ENCODE measurements around the gene NET1.

Gene NET1

DNA sequence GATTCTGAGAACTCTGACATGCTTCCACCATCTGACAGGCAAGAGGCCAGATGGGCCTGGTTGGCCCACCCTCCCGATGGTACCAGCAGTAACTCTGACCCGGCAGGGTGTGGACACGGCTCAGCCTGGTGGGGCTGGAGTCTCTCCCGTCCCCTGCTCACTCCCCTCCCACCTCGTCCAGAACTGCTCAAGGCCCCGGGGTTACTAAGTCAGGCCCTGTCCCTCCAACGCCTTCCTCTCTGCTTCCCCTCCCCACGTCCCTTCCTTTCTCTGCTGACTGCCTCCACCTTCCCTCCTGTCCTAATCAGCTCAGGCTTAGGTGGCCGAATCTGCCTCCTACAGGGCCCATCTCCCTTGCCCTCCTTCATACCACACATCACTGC, 74.5 kb downstream of the NET1 start:
- DNase-seq, result no peak

DNA sequence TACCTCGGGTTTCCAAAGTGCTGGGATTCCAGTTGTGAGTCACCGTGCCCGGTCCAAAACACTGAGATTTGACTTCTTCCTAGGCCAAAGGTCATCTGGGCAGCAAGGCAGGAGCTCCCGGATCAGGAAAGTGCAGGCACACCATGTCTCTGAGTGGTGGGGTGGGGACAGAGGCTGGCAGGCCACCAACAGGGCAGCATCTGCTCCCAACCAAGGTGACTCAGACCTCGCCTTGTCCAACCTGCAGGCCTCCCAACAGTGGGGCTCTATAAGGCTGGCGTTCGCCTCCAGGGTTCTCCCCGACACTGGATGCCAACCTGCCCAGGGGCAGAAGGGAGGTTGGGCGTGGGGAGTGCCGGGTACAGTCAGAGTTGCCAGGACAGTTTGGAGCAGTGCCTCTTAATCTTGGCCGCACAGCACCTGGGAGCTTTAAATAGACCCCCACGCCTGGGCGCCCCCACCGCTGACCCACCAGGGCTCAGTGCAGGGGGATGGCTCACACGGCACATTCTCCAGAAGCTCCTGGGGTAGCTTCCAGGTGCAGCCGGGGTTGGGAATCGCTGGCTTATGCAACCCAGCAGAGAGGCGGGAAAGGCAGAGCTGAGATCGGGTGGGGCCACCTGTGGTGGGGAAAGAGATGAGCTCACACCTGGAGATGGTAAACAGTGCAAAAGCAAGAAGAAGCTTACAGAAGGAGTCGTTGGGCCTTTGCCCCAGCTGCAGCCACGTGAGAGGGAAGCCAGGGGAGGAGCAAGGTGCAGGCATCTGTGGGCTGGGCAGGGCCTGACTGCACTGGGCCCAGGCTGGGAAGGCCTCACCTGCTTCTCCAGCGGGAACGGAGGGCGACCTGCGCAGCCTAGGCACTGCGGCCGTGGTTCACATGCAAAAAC, 76.2 kb downstream of the NET1 start:
- DNase-seq, result no peak

DNA sequence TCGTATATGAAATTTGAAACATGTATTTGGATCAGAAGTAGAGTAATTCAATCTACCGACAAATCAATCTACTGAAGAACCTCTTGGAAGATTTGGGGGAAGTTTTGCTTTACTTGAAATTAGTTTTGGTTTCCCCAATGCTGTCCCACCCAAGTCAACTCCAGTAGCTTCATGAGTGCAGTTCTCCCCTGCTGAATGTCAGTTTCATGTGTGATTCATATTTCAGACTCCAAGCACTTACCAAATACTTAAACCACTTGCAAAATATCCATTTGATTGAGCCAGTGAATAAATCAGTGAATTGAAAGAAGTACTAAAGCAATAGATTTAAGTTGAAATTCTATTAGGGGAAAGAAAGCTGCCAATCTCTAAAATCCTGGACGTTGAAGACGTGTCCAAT, 77.7 kb downstream of the NET1 start:
- no peak for DNase-seq

DNA sequence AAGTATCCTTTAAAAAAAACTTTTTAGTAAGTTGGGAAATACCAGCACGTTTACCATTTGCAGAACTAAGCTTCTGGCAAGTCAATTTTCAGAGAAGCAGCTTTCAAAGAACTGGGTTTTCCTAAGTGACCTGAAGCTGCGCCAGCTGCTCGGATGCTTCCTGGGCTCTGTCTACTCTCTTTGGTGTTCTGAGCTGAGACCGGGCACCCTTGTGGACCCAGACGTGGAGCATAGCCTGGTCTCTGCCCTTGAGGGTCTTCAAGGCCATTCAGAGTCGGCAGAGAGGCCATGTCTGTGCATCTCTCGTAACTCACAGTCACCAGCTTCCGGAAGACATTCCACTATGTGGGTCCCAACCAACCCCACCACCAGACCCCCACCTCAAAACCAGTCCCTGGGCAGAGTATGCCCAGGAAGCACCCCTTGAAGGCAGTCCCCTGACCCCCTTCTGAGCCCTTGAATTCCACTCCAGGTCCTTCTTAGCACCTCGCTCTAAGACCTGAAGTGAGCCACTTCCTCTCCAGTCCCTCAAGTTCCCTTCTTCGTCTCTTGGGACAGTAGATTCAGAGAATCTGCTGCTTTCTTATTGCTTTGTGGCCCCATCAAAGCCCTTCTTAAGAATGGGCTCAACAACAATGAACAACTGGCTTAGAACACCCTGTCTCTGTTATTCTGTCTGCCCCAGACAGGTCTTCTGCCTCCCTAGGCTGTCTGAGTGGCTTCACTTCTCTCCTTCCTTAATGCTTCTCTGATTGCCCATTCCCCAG, 78.5 kb downstream of the NET1 start:
- DNase-seq, result no peak

DNA sequence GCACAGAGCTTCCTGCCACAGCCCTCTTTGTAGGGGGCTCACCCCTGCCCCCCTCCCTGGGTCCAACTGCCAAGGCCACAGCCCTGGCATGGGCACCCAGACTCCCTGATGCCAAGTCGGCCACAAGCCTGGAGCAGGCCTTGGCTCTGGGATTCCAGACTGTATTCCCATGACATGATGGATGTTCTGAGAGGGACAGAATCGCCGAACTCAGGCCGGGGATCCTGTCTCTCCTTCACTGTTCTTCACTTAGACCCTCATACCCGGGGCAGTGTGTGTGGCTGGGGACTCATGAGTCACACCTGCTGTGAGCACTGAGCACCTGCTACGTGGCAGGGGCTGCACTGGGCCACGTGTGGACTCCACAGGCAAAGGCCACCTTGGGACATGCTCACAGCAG, 79.1 kb downstream of the NET1 start:
- no peak for DNase-seq

DNA sequence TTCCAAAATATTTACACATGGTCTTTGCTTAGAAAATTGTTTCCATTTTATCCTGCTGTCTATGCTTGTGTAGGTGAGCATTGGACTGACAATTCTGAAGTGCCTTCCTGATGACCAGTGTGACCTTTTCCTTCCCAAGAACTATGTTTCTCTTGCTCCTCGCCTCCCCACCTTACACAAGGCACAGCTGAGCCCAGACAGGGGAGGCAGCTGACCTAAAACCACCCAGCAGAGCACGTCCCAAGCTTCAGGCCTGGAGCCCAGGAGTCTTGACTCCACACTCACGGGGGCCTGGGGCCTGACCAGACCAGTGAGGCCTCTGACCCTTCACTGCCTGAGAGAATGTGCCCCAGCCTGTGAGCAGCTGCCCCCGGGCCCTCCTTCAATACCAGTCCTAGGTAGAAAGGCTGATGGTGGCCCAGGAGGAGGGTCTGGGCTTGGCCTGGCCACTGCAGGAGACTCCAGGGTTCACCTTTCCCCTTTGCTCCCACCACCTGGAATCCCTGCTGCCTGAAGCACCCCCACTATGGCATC, 80.0 kb downstream of the NET1 start:
- DNase-seq, result no peak

DNA sequence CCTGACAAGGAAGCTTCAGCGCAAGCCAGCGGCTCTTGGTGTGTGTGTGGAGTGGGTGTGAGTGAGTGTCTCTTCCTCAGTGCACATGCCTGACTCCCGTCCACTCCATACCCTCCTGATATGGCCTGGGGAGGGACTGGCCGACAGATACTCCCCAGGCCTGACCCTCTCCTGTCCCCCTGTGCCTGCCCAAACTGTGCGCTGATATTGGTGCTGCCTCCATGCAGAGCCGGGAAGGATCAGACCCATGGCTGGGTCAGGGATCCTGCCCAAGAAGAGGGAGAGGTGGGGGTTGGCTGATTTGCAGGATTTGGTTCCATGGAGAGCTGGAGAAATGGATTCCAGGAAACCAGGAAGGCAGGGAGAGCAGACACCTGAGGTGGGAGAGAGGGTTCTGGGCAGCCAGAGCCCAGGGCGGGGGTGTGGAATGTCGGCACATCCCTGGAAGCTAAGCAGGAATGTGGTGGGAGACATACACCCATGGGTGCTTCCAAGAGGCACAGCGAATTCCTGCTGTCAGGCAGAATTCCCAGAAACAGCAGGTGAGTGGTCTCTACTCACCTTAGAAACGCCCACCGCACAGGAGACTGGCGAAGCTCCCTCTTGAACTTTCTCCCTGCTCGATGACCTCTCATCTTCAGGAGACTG, 80.7 kb downstream of the NET1 start:
- no peak for DNase-seq

DNA sequence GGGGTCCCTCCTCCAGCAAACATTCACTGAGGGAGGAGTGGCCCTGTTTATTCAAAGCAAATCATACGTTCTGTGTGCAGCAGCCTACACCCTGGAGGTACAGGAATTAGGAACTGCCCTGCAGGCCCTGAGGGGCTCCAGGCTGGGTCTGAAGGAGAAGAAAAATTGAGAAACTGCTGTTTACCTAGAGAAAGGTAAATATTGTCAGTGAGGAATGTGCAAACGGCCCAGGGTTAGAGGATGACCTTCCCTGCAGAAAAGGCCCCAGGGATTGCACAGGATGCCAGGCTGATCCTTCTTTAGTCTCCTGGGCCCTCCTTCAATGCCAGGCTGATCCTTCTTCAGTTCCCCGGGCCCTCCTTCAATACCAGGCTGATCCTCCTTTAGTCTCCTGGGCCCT, 81.3 kb downstream of the NET1 start:
- no peak for DNase-seq

DNA sequence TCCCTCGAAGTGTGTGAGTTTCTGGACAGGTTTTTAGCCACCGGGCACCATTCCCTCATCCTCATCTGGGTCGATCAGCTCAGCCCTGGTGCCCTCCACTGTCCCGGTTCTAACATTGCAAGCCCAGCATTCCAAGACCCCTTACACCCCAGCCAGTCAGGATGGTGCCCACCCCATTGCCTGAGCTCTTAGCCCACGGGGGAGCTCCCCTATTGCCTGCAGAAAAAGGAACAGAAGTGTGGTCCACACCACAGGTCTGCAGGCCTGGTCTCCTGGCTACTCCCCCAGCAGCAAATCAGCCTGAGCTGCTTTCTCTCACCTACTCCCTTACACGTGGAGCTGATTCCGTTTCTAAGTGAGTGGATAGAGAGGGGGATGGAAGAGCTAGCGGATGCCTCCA, 82.3 kb downstream of the NET1 start:
- DNase-seq, result no peak

DNA sequence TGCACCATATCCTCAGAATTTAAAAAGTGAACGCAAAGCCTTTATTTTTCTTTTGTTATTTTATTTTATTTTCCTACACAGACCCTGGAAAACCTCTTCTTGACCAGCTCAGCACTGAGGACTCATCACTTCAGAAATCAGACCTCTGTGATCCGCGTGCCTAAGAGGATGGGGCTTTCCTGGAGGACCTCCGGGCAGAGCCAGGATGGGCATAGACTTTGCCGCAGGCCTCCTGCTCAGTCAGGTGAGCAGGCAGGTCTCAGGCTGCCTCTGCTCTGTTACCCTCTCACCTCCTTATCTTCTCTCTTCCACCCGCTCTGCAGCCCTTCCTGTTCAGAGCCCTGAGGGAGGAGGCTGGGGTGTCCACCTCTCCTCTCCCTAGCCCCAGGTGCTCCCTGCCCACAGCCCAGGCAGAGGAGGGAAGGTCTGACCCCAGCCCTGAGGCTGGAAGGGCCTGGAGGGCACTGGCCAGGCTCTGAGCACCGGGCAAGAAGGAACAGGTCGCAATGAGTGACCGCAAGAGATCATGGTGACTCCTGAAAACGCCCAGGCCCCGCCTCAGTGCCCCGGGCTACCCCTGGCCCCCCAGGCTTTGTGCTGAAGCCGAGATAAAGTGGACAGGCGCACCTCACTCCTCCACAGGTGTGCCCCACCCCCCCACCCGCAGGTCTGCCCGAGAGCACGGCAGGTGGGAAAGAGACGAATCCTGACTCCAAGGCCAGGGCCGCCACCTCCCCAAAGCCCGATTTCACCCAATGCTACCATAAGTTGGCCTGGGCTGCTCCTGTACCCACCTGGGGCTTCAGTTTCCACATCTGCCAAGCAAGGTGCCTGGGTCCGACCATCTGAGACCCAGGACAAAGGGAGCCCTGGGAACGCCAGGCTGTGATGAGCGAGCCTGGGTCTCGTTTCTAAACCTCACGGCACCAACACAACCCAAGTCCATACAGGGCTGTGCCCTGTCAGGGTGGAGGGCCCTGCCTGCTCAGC, 84.2 kb downstream of the NET1 start:
- DNase-seq, result no peak

DNA sequence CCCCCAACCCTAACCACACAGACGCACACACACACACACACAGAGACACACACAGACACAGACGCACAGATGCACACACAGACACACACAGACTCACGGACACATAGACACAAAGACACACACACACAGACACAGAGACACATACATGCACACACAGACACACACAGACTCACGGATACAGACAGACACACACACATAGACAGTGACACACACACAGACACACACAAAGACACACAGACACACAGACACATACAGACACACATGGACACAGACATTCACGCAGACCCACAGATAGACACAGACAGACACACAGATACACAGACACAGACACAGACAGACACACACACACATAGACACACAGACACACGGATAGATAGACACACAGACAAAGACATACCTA, 84.9 kb downstream of the NET1 start:
- DNase-seq, result no peak

DNA sequence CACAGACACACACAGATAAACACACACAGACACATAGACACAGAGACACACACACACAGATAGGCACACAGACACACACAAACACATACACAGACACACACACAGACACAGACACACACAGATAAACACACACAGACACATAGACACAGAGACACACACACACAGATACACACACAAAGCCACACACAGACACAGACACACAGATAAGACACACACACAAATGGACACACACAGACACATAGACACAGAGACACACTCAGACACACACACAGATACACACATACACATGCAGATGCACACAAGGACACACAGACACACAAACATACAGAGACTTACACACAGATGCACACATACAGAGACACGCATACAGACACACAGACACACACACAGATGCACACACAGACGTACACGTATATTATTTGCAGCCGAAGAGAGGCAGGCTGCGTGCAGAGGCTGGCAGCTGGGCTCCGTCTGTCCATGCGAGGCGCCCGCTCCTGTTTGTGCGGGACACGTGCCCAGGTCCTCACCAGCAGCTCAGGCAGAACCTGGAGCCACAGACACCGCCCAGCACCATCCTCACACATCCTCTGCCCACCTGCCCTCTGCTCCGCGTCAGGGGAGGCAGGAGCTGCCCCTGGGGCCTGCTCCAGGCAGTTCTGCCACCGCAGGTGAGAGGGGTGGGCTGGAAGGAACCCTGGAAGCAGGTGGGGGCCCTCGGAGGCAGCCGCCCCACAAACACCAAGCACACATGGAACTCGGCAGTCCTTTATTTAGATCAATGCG, 85.8 kb downstream of the NET1 start:
- DNase-seq, result no peak

DNA sequence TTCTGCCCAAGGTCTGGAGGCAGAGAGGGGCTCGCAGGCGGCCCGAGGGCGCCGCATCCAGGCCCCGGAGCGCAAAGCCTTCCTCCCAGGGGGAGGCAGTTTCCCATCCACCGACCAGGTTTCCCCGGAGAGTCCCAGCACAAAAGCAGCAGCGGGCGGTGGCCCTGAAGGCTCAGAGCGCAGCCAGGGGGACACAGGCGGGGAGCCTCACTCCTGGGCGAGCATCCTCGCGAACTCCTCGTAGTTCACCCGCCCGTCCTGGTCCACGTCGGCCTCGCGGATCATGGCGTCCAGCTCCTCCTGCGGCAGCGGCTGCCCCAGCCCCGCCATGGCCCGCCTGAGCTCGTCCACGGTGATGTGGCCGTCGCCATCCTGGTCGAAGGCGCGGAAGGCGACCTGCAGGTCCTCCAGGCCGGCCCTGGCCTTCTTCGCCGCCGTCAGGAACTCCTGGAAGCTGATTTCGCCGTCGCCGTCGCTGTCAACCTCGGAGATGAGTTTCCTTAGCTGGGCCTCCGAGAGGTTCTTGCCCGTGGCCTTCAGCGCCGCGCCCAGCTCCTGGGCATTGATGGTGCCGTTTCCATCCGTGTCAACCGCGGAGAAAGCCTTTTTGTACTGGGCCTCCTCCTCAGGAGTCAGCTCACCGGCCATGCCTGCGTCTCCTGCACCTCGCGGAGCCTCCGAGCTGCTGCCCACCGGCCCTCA, 86.6 kb downstream of the NET1 start:
- no peak for DNase-seq

DNA sequence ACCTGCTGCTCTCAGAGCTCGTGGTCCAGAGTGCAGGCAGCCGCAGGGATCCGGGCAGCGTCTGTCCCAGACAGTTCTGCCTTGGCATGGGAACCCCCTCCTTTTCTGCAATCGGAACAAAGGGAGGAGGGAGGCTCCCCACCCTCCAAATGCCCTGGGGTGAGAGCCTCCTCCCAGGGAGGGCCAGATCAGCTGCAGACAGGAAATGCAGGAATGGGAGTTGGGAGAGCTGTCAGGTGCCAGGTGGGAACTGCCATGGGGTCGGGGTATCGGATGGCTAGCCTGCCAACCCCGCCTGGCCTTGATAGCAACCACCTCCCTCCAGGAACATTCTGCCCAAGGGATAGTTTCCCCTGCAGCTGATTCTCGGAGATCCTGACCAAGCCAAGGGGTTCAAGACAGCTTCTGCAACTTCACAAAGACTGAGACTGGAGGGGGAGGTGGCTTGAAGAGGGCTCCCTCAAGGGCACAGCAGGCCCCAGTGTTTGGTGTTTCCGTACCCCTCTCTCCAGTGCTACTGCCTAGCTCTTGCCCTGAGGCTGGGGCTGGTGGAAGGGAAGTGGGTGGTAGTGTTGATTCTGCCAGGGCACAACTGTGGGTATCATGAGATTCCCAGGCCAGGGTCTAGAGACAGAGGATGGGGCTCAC, 87.3 kb downstream of the NET1 start, which contains the start of gene CALML5:
CALML5 (minus strand) TSS at position 78 of the 648 bp plus-strand sequence. CDS start 132 bp downstream, outside the sequence.
- DNase-seq, result no peak

DNA sequence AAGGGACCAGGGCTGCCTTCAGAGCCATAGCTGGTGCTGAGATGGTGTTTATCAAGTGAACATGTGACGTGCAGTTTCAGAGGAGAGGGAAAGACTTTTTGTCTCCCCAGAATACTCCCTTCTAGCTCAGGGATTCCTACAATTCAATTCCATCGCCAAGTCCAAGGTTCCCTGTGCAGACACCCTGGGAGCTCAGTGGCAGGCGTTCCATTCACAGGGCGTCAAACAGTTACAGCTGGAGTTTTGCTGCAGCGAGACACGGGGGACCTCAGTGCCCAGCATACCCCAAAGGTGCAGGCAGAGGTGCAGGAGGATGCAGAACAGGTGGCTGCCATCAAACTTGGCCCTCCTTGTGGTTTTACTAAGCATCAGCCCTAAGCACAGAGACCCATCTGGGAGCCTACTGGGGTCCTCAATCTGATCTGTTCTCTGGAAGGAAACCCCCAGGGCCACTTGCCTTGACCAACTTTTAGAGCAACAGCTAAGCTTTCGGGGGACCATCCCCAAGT, 87.9 kb downstream of the NET1 start:
- DNase-seq, result no peak

DNA sequence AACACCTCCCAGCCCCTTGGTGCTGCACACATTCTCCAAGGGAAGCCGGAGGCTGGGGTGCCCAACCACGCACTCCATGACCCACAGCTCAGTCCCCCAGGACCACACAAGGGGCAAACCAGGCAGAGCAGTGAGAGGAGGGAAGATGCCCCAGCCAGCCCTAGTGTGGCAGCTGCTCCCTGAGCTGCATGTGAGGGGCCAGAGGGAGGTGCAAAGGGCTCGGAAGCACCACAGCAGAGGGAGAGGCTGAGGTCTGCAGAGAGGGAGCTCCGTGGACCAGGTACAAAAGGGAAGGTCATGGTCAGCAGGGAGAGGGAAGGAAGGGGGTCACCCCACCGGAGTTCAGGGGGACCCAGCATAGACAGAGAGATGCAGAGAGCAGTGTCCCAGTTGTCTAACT, 88.6 kb downstream of the NET1 start:
- no peak for DNase-seq

DNA sequence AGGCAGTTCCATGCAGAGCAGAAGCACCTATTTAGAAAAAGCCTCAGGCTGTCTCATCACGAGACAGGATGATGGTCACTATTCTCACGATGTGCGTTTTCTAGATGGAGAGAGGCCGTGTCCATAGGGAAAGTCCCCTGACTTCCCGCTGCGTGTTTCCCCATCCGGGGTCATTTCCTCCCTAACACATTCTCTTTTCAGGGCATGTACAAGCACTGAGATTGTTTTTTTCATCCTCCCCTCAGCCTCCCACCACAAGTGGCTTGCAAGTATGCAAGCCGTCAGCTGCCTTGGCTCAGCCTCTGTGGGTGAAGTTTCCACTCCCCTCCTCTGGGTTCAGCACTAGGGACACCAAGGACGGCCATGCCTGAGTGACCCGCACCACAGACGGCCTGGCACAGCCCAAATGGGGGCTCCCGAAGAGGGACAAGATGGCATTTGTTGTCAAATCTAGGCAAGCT, 89.7 kb downstream of the NET1 start:
- no peak for DNase-seq

DNA sequence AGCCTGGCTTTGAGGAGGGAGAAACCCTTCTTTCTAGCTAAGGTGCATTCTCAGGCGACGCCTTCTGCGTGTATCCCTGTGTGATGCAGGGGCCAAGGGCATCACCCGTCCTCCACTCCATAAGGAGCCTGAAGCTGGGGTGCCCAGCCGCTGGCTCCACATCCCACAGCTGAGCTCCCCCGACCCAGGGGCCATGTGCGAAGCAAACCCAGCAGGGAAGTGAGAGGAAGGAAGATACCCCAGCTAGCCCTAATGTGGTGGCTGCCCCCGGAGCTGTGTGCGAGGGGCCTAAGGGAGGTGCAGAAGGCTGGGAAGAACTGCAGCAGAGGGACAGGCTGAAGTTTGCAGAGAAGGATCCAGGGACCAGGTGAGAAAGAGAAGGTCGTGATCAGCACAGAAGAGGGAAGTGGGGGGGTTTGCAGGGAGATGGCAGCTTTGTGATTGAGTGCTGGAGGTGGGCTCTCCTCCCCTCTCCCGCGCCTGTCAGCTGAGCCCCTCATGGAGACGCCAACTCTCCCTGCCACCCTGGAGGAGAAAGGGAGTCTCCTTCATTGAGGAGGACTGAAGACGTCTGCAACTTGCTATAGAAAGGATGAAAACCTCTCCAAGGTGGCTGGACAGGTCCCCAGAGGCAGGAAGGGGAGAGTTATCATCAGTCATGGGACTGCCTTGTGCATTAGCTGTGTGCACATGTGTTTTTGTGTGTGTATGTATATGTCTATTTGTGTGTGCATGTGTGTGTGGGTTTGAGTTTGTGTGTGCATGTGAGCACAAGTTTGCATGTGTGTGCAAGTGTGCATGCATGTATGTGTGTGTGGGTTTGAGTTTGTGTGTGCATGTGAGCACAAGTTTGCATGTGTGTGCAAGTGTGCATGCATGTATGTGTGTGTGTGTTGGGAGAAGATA, 90.5 kb downstream of the NET1 start:
- no peak for DNase-seq

DNA sequence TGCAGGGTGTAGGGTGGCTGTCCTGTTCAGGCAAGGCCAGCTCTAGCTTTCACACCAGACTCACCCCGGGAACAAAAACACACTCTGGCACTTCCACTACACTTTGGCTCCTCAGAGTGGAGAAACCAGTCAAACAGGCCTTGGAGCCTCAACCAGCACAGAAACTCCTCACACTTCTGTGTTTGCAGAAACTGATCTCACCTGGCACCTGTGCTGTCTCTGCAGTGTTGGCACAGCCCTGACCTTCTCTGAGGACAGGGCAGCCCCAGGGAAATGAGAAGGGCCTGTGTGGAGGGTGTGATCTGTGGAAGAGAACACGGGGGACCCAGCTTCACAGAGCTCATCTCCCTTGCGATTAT, 91.1 kb downstream of the NET1 start:
- DNase-seq, result no peak

Data from CD4-positive, alpha-beta T cell treated with Interleukin-12 subunit alpha and Interleukin-12 subunit beta, for 1 hour (primary cell).